ENCODE measurements around the gene SLC26A3.

The SLC26A3 gene

GRCh38 chr7:107815254-107815882 lies 12.3 kb upstream of the SLC26A3 start:
- no peak overlapping the region for H3K4me3 ChIP-seq (ENCODE audit: low read length)
- H3K36me3 ChIP-seq (ENCODE audit: insufficient read depth, low read length), result no peaks in the 10 kb centered on the region
- H3K27ac ChIP-seq (ENCODE audit: low read depth, low read length), result no peak overlapping the region
- no peaks in the 10 kb centered on the region for H3K4me1 ChIP-seq (ENCODE audit: insufficient read depth, low read length)
- H3K9me3 ChIP-seq (ENCODE audit: insufficient read depth, low read depth, low read length), result no peaks in the 10 kb centered on the region
- no peaks in the 10 kb centered on the region for H3K27me3 ChIP-seq (ENCODE audit: insufficient read depth, low read length)
- WGBS, result 85% methylated on average over 3 of the region's 4 CpGs
- no peak overlapping the region for H3K9ac ChIP-seq (ENCODE audit: low read depth, low read length)

DNA sequence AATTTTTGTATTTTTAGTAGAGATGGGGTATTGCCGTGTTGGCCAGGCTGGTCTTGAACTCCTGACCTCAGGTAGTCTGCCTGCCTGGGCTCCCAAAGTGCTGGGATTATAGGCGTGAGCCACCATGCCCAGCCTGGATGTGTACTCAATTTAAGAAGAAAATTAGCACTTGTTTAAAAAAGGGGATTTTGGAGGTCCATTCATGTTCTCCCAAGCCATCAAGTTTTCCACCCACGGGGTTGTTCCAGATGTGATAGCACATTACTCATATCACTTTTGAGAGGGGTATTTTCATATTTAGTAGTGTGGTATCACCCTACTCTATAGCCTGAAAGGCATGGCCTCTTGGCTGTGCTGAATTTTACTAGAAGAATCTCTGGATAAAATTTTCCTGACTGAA lies 10.5 kb upstream of the SLC26A3 start:
- 93% methylated on average over 2 of the region's 3 CpGs for WGBS

DNA sequence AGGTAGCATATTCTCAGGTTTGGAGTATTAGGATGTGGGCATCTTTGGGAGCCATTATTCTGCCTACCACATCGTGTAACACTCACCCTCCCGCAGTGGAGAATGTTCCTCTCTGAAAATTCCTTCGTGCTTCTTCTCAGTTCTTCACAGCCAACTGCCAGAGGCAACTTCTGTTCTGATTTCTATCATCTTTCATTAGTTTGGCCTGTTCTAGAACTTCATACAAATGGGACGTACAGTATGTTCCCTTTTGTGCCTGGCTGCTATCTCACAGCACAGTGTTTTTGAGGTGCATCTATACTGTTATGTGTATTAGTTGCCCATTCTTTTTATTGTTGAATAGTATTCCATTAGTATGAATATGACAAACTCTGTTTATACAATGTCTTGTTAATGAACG lies 8.9 kb upstream of the SLC26A3 start:
- no peak overlapping the region for H3K27ac ChIP-seq (ENCODE audit: low read depth, low read length)
- H3K4me3 ChIP-seq (ENCODE audit: low read length), result no peak overlapping the region
- 91% methylated on average over 4 of the region's 5 CpGs for WGBS

More for the DNA sequence above, 10.5 kb upstream of the SLC26A3 start:
- Histone ChIP-seq H3K9ac (ENCODE audit: low read depth, low read length) (no peak overlapping the region), H3K36me3 (ENCODE audit: insufficient read depth, low read length) (no peaks in the 10 kb centered on the region), H3K9me3 (ENCODE audit: insufficient read depth, low read depth, low read length) (no peaks in the 10 kb centered on the region), H3K4me1 (ENCODE audit: insufficient read depth, low read length) (no peaks in the 10 kb centered on the region), H3K4me3 (ENCODE audit: low read length) (no peak overlapping the region), H3K27me3 (ENCODE audit: insufficient read depth, low read length) (no peaks in the 10 kb centered on the region), H3K27ac (ENCODE audit: low read depth, low read length) (no peak overlapping the region)

DNA sequence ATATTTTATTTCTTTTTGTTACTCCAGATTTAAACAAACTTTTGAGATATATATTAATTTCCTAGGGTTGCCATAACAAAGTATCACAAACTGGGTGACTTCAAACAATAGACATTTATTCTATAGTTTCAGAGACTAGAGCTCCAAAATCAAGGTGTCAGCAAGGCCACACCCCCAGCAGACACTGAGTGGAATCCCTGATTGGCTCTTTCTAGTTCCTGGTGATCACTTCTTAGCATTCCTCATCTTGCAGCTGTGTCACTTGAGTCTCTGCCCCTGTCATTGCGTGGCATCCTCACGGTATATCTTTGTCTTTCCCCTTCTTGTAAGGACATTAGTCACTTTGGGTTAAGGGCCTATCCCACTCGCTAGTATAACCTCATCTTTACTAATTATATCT lies 7.6 kb upstream of the SLC26A3 start:
- Histone ChIP-seq H3K27me3 (ENCODE audit: insufficient read depth, low read length) (no peaks in the 10 kb centered on the region), H3K27ac (ENCODE audit: low read depth, low read length) (no peak overlapping the region), H3K9me3 (ENCODE audit: insufficient read depth, low read depth, low read length) (no peaks in the 10 kb centered on the region), H3K4me3 (ENCODE audit: low read length) (no peak overlapping the region), H3K4me1 (ENCODE audit: insufficient read depth, low read length) (no peaks in the 10 kb centered on the region), H3K36me3 (ENCODE audit: insufficient read depth, low read length) (no peaks in the 10 kb centered on the region), H3K9ac (ENCODE audit: low read depth, low read length) (no peak overlapping the region)
- 92% methylated on average over 3 of the region's 3 CpGs for WGBS

More for the DNA sequence above, 8.9 kb upstream of the SLC26A3 start:
- no peaks in the 10 kb centered on the region for H3K27me3 ChIP-seq (ENCODE audit: insufficient read depth, low read length)
- H3K4me1 ChIP-seq (ENCODE audit: insufficient read depth, low read length), result no peaks in the 10 kb centered on the region
- no peak overlapping the region for H3K9ac ChIP-seq (ENCODE audit: low read depth, low read length)
- no peaks in the 10 kb centered on the region for H3K9me3 ChIP-seq (ENCODE audit: insufficient read depth, low read depth, low read length)
- H3K36me3 ChIP-seq (ENCODE audit: insufficient read depth, low read length), result no peaks in the 10 kb centered on the region

GRCh38 chr7:107809179-107809578 lies 6.2 kb upstream of the SLC26A3 start:
- Histone ChIP-seq H3K9ac (ENCODE audit: low read depth, low read length) (no peak overlapping the region), H3K9me3 (ENCODE audit: insufficient read depth, low read depth, low read length) (no peaks in the 10 kb centered on the region), H3K27ac (ENCODE audit: low read depth, low read length) (no peak overlapping the region), H3K36me3 (ENCODE audit: insufficient read depth, low read length) (no peaks in the 10 kb centered on the region), H3K4me3 (ENCODE audit: low read length) (no peak overlapping the region), H3K27me3 (ENCODE audit: insufficient read depth, low read length) (no peaks in the 10 kb centered on the region), H3K4me1 (ENCODE audit: insufficient read depth, low read length) (no peaks in the 10 kb centered on the region)
- WGBS, result 95% methylated on average over 4 of the region's 4 CpGs

DNA sequence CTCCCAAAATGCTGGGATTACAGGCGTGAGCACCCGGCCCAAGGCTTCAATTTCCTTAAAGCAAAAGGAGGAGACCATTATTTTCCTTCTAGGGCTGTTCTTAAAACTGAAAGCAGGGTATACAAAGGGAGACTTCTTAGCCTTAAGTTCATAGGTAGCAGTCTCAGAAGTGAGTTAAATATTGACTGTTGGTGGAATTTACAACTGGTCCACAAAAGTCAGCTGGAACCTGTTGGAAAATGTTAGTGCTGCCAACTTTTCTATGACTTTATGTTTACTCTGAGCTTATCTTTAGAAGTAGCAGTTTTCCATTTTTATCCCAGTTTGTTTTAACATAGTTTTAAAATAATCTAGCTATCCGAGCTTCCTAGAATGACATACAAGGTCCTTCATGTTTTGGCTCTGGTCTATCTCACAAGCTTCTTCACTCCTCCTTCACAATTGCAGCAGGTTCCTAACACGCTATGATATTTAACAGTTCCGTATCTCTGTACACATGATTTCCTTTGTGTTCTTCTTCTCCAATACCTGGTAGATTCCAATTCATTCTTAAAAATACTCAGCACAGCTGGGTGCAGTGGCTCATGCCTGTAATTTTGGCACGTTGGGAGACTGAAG lies 3.3 kb downstream of the SLC26A3 start:
- Histone ChIP-seq H3K4me1 (ENCODE audit: insufficient read depth, low read length) (no peaks in the 10 kb centered on the region), H3K27me3 (ENCODE audit: insufficient read depth, low read length) (no peaks in the 10 kb centered on the region), H3K9ac (ENCODE audit: low read depth, low read length) (no peak overlapping the region), H3K27ac (ENCODE audit: low read depth, low read length) (no peak overlapping the region), H3K4me3 (ENCODE audit: low read length) (no peak overlapping the region), H3K36me3 (ENCODE audit: insufficient read depth, low read length) (no peaks in the 10 kb centered on the region), H3K9me3 (ENCODE audit: insufficient read depth, low read depth, low read length) (no peaks in the 10 kb centered on the region)
- WGBS, result 75% methylated on average over 6 of the region's 6 CpGs

GRCh38 chr7:107792364-107792763 lies 10.7 kb downstream of the SLC26A3 start:
- Histone ChIP-seq H3K27me3 (ENCODE audit: insufficient read depth, low read length) (no peaks in the 10 kb centered on the region), H3K9ac (ENCODE audit: low read depth, low read length) (no peak overlapping the region), H3K9me3 (ENCODE audit: insufficient read depth, low read depth, low read length) (no peaks in the 10 kb centered on the region), H3K4me1 (ENCODE audit: insufficient read depth, low read length) (peaks cover 14% of the 10 kb centered on the region), H3K27ac (ENCODE audit: low read depth, low read length) (no peak overlapping the region), H3K36me3 (ENCODE audit: insufficient read depth, low read length) (no peaks in the 10 kb centered on the region), H3K4me3 (ENCODE audit: low read length) (no peak overlapping the region)
- 96% methylated on average over 6 of the region's 6 CpGs for WGBS

GRCh38 chr7:107789647-107790046 lies 13.4 kb downstream of the SLC26A3 start:
- no peak overlapping the region for H3K27ac ChIP-seq (ENCODE audit: low read depth, low read length)

GRCh38 chr7:107788662-107789061 lies 14.4 kb downstream of the SLC26A3 start:
- no peak overlapping the region for H3K9ac ChIP-seq (ENCODE audit: low read depth, low read length)
- 72% methylated on average over 3 of the region's 3 CpGs for WGBS

More at GRCh38 chr7:107789647-107790046, 13.4 kb downstream of the SLC26A3 start:
- Histone ChIP-seq H3K9ac (ENCODE audit: low read depth, low read length) (no peak overlapping the region), H3K4me3 (ENCODE audit: low read length) (no peak overlapping the region), H3K27me3 (ENCODE audit: insufficient read depth, low read length) (no peaks in the 10 kb centered on the region), H3K36me3 (ENCODE audit: insufficient read depth, low read length) (no peaks in the 10 kb centered on the region), H3K9me3 (ENCODE audit: insufficient read depth, low read depth, low read length) (no peaks in the 10 kb centered on the region), H3K4me1 (ENCODE audit: insufficient read depth, low read length) (peaks cover 19% of the 10 kb centered on the region)
- WGBS, result 92% methylated on average over 6 of the region's 6 CpGs

GRCh38 chr7:107788216-107788615 lies 14.8 kb downstream of the SLC26A3 start:
- Histone ChIP-seq H3K27ac (ENCODE audit: low read depth, low read length) (peak overlapping the region; percentile 36; the same call in 1 of the 2 replicates), H3K9ac (ENCODE audit: low read depth, low read length) (no peak overlapping the region), H3K27me3 (ENCODE audit: insufficient read depth, low read length) (no peaks in the 10 kb centered on the region), H3K4me1 (ENCODE audit: insufficient read depth, low read length) (peaks cover 19% of the 10 kb centered on the region), H3K4me3 (ENCODE audit: low read length) (no peak overlapping the region), H3K36me3 (ENCODE audit: insufficient read depth, low read length) (no peaks in the 10 kb centered on the region), H3K9me3 (ENCODE audit: insufficient read depth, low read depth, low read length) (no peaks in the 10 kb centered on the region)
- 91% methylated on average over 1 of the region's 1 CpG for WGBS

More at GRCh38 chr7:107788662-107789061, 14.4 kb downstream of the SLC26A3 start:
- Histone ChIP-seq H3K36me3 (ENCODE audit: insufficient read depth, low read length) (no peaks in the 10 kb centered on the region), H3K27ac (ENCODE audit: low read depth, low read length) (no peak overlapping the region; the same call in 1 of the 2 replicates), H3K27me3 (ENCODE audit: insufficient read depth, low read length) (no peaks in the 10 kb centered on the region), H3K4me3 (ENCODE audit: low read length) (no peak overlapping the region), H3K4me1 (ENCODE audit: insufficient read depth, low read length) (peaks cover 19% of the 10 kb centered on the region), H3K9me3 (ENCODE audit: insufficient read depth, low read depth, low read length) (no peaks in the 10 kb centered on the region)

DNA sequence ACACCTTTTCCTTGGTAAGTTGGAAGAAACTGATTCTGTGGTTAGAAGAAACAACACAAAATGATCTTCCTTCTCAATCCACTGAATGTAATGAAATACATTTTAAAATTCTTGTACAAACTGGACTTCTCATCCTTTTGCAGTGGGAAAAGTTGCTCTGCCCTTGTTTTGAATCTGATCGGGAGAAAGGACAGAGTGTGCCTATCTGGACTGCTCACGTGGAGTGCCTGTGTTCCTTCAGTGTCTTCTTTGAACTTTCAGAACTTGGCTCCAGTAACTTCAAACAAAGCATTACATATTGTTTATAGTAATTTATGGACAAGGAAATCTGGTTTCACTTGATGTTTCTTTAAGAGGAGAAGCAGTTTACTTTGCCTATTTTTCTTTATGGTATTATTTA lies 17.1 kb downstream of the SLC26A3 start:
- Histone ChIP-seq H3K4me1 (ENCODE audit: insufficient read depth, low read length) (peaks cover 19% of the 10 kb centered on the region), H3K4me3 (ENCODE audit: low read length) (no peak overlapping the region), H3K27ac (ENCODE audit: low read depth, low read length) (no peak overlapping the region), H3K9me3 (ENCODE audit: insufficient read depth, low read depth, low read length) (no peaks in the 10 kb centered on the region), H3K9ac (ENCODE audit: low read depth, low read length) (no peak overlapping the region), H3K27me3 (ENCODE audit: insufficient read depth, low read length) (no peaks in the 10 kb centered on the region), H3K36me3 (ENCODE audit: insufficient read depth, low read length) (no peaks in the 10 kb centered on the region)
- 99% methylated on average over 2 of the region's 2 CpGs for WGBS
